GM04503 (cell line): ENCODE measurements around the gene LYRM9.
"Not testable (repeated sequence)": the region's sequence is repeated elsewhere in the genome, so short reads cannot be mapped to it uniquely, and the experiment has no call there.

Experiments
- DNase-seq: peaks from one replicate; pipeline ENCODE4 v3.0.0-alpha.2; 2012; ENCODE audit warnings: low read depth

Gene LYRM9

GRCh38 chr17:27838607-27839006 is 54.6 kb downstream of the LYRM9 start:
- not testable (repeated sequence) for DNase-seq

DNA sequence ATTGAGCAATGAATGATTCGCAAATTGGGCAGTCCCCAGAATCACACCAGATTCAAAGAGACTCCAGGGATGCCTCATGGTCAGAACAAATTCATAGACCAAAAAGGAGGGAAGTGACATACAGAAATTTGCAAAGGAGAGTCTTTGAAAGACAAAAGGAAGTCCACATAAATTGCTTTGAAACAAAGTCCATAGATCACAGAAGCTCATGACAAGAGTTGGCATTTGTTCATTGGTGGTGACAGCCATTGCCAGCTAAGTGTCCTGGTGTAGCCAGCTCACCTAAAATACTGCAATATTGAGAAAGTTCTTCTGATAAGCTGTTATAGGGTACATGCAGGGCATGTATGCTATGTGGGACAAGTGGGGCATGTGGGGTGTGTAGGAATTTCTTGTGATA is 55.4 kb downstream of the LYRM9 start:
- DNase-seq, result not testable (repeated sequence)

DNA sequence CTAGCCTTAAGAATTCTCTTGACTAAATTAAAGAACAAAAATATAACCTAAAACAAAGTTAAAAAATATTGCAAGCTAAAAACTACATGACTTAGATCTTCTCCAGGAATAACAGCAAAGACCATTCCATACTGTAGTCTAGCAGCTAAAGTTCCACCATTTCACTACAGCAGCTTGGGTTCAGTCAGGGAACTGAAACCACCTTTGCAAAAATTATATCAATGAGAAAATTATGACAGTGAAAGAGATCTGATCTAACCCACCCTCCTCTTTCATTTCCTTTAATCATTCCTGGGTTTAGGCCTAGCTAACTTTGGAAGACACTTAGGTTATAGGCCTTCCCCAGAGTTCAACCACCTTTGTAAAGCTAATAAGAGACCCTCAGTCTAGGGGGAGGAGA is 56.5 kb downstream of the LYRM9 start:
- DNase-seq, result no peak

- DNase-seq, result no peak
These were observed 58.6 kb downstream of the LYRM9 start for GRCh38 chr17:27834571-27834970.

GRCh38 chr17:27832831-27833230 is 60.3 kb downstream of the LYRM9 start:
- no peak for DNase-seq

DNA sequence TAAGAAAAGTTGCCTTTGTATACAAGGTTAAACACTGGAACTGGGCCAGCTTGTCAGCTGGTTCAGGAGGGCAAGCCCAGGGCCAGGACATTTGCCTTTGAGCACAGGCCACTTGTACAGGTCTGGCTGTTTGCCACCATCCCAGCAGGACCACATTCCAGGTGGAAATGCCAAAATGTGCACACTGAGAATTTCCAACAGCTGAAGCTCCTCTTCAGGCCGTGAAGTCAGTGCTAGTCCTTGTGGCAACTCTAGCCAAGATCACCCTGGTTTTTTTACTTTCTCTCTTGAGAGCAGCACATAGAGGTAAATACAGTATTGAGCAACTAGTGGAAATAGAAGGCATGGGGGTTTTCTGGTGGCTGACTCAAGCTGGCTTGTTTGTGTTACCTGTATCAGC is 63.3 kb downstream of the LYRM9 start:
- DNase-seq, result not testable (repeated sequence)

GRCh38 chr17:27829143-27829711 is 63.9 kb downstream of the LYRM9 start:
- DNase-seq, result not testable (repeated sequence)
